SK-N-SH (cell line): Measurements from ENCODE around the gene RNF223. TPM values are rescaled to one million over a fixed set of nuclear protein-coding genes. Genes with fewer than 3 reads are reported as not detected.

Experiments
- CTCF ChIA-PET: fragments of 300-600, 350-600 bp; formaldehyde crosslinking; extraction: SDS; loops from one replicate; lab custom pipeline; 2021; lab: Yijun Ruan, JAX
- POLR2A ChIA-PET: fragments of 350-600 bp; sonication (Branson Sonifier 250); formaldehyde crosslinking; extraction: SDS; loops from one replicate; lab custom pipeline; 2020; ENCODE audit warnings: antibody characterized with exemption, inconsistent platforms; lab: Yijun Ruan, JAX
- DNase-seq: peaks from one replicate; pipeline ENCODE4 v3.0.0; 2012
- H2AFZ ChIP-seq: fragments of 200-600 bp; sonication (generic); 2 replicates; pipeline ENCODE4 v1.8.1; 2016; ENCODE audit warnings: antibody characterized with exemption, mild to moderate bottlenecking, low read depth
- H3F3A ChIP-seq: fragments of 200-600 bp; sonication (generic); replicated peaks from 2 replicates; pipeline ENCODE3; 2016; ENCODE audit warnings: antibody characterized with exemption, mild to moderate bottlenecking; ENCODE audit not compliant: insufficient read depth
- H3K27ac ChIP-seq, 2 experiments: fragments of 200-500 bp in 1 of 2; fragments of 200-600 bp in 1 of 2; sonication (Bioruptor generic) in 1 of 2; sonication (generic), shearing (Covaris generic) in 1 of 2; 2 replicates each; pipeline versions ENCODE4 v1.5.1 to v1.6.1; 2014 to 2016; ENCODE audit warnings: low read depth in 2 of 2, inconsistent platforms in 1 of 2, low read length in 1 of 2, mild to moderate bottlenecking in 1 of 2, mixed read lengths in 1 of 2
- H3K27me3 ChIP-seq: fragments of 200-600 bp; sonication (generic), shearing (Covaris generic); 2 replicates; pipeline ENCODE4 v1.6.1; 2016; ENCODE audit warnings: mixed run types; ENCODE audit not compliant: insufficient read depth
- H3K36me3 ChIP-seq, 2 experiments: fragments of 200-500 bp in 1 of 2; fragments of 200-600 bp in 1 of 2; sonication (Bioruptor generic) in 1 of 2; sonication (generic) in 1 of 2; replicated peaks in 1 of 2; 2 replicates each; pipeline versions ENCODE3 to v1.5.1; 2014 to 2016; ENCODE audit warnings: low read length in 1 of 2, mild to moderate bottlenecking in 1 of 2; ENCODE audit not compliant: insufficient read depth in 2 of 2, control insufficient read depth in 1 of 2
- H3K4me1 ChIP-seq, 2 experiments: fragments of 200-500 bp in 1 of 2; fragments of 200-600 bp in 1 of 2; sonication (Bioruptor generic) in 1 of 2; sonication (generic), shearing (Covaris generic) in 1 of 2; 2 replicates each; pipeline versions ENCODE4 v1.5.1 to v1.6.1; 2014 to 2016; ENCODE audit warnings: low read depth in 1 of 2, low read length in 1 of 2, mixed run types in 1 of 2; ENCODE audit not compliant: insufficient read depth in 2 of 2, control insufficient read depth in 1 of 2
- H3K4me2 ChIP-seq: fragments of 200-600 bp; sonication (generic), shearing (Covaris generic); 2 replicates; pipeline ENCODE4 v1.6.1; 2017; ENCODE audit warnings: mixed run types
- H3K4me3 ChIP-seq, 2 experiments: fragments of 200-500 bp in 1 of 2; fragments of 200-600 bp in 1 of 2; sonication (Bioruptor generic) in 1 of 2; sonication (generic), shearing (Covaris generic) in 1 of 2; 2 replicates each; pipeline versions ENCODE4 v1.5.1 to v1.8.1; 2014 to 2016; ENCODE audit warnings: low read depth in 2 of 2, inconsistent platforms in 1 of 2, low read length in 1 of 2, mild to moderate bottlenecking in 1 of 2, mixed read lengths in 1 of 2, moderate library complexity in 1 of 2
- H3K79me2 ChIP-seq: fragments of 200-600 bp; sonication (generic); 2 replicates; pipeline ENCODE4 v1.8.1; 2017; ENCODE audit warnings: mild to moderate bottlenecking; ENCODE audit not compliant: insufficient read depth
- H3K9ac ChIP-seq: fragments of 200-600 bp; sonication (generic); 2 replicates; pipeline ENCODE4 v1.6.1; 2017; ENCODE audit warnings: mixed run types
- H3K9me2 ChIP-seq: fragments of 200-600 bp; sonication (generic); 2 replicates; pipeline ENCODE4 v1.6.1; 2017; ENCODE audit warnings: mixed run types
- H3K9me3 ChIP-seq: fragments of 200-600 bp; sonication (generic); 2 replicates; pipeline ENCODE4 v1.6.1; 2017; ENCODE audit warnings: mixed run types, mild to moderate bottlenecking, moderate library complexity
- H4K20me1 ChIP-seq: fragments of 200-600 bp; sonication (generic); 2 replicates; pipeline ENCODE4 v1.6.1; 2017; ENCODE audit warnings: mild to moderate bottlenecking, mixed run types; ENCODE audit not compliant: insufficient read depth
- CHD2 ChIP-seq: fragments of 150-350 bp; IDR thresholded peaks from 2 replicates; pipeline ENCODE4 v1.6.1; 2018; ENCODE audit warnings: low read length; ENCODE audit not compliant: partially characterized antibody
- ELF1 ChIP-seq: IDR thresholded peaks from 2 replicates; pipeline ENCODE4 v1.4.0; 2012
- EP300 ChIP-seq, 2 experiments: IDR thresholded peaks; 2 replicates each; pipeline versions ENCODE4 v1.4.0 to v1.6.1; 2012; ENCODE audit warnings: borderline replicate concordance in 1 of 2, low read depth in 1 of 2, low read length in 1 of 2
- EZH2phosphoT487 ChIP-seq: fragments of 200-600 bp; sonication (generic); IDR thresholded peaks from 2 replicates; pipeline ENCODE4 v1.6.1; 2017; ENCODE audit warnings: low read depth, mixed run types, mild to moderate bottlenecking, antibody characterized with exemption, moderate library complexity, borderline replicate concordance
- FOXJ3 ChIP-seq: sonication (generic); formaldehyde crosslinking; IDR thresholded peaks from 2 replicates; pipeline ENCODE4 v1.5.1; 2020; ENCODE audit warnings: mild to moderate bottlenecking, missing genetic modification reagents
- FOXM1 ChIP-seq: IDR thresholded peaks from 2 replicates; pipeline ENCODE4 v1.4.0; 2012; ENCODE audit warnings: low read depth, mild to moderate bottlenecking
- GABPA ChIP-seq: IDR thresholded peaks from 2 replicates; pipeline ENCODE4 v1.4.0; 2012; ENCODE audit warnings: low read depth, mild to moderate bottlenecking
- IRF3 ChIP-seq: fragments of 150-350 bp; IDR thresholded peaks from 2 replicates; pipeline ENCODE4 v1.6.1; 2016; ENCODE audit warnings: mild to moderate bottlenecking, low read depth, low read length
- MAX ChIP-seq: IDR thresholded peaks from 2 replicates; pipeline ENCODE4 v1.4.0; 2012; ENCODE audit warnings: low read depth
- MEF2A ChIP-seq: IDR thresholded peaks from 2 replicates; pipeline ENCODE4 v1.4.0; 2012; ENCODE audit warnings: low read depth, borderline replicate concordance
- MXI1 ChIP-seq: IDR thresholded peaks from 2 replicates; pipeline ENCODE4 v1.6.1; 2012; ENCODE audit warnings: mild to moderate bottlenecking, low read depth, low read length, improper control_type of control experiment
- NRF1 ChIP-seq: IDR thresholded peaks from 2 replicates; pipeline ENCODE4 v1.6.1; 2012; ENCODE audit warnings: low read depth, mild to moderate bottlenecking, low read length
- RAD21 ChIP-seq: IDR thresholded peaks from 2 replicates; pipeline ENCODE4 v1.6.1; 2012; ENCODE audit warnings: mild to moderate bottlenecking, low read length
- RCOR1 ChIP-seq: fragments of 150-350 bp; IDR thresholded peaks from 2 replicates; pipeline ENCODE4 v1.6.1; 2017; ENCODE audit warnings: antibody characterized with exemption, low read length
- SIN3A ChIP-seq: IDR thresholded peaks from 2 replicates; pipeline ENCODE4 v1.6.1; 2012; ENCODE audit warnings: low read depth, mild to moderate bottlenecking, low read length, moderate library complexity, borderline replicate concordance
- SMC3 ChIP-seq: IDR thresholded peaks from 2 replicates; pipeline ENCODE4 v1.6.1; 2012; ENCODE audit warnings: low read depth, low read length, improper control_type of control experiment
- TAF1 ChIP-seq: IDR thresholded peaks from 2 replicates; pipeline ENCODE4 v1.6.1; 2012; ENCODE audit warnings: low read depth, mild to moderate bottlenecking, low read length, moderate library complexity, borderline replicate concordance
- TCF12 ChIP-seq: IDR thresholded peaks from 2 replicates; pipeline ENCODE4 v1.4.0; 2012
- TEAD4 ChIP-seq: IDR thresholded peaks from 2 replicates; pipeline ENCODE4 v1.4.0; 2012; ENCODE audit warnings: mild to moderate bottlenecking, borderline replicate concordance; ENCODE audit not compliant: insufficient read depth
- USF1 ChIP-seq: IDR thresholded peaks from 2 replicates; pipeline ENCODE4 v1.4.0; 2012; ENCODE audit warnings: low read depth, borderline replicate concordance
- YY1 ChIP-seq: IDR thresholded peaks from 2 replicates; pipeline ENCODE4 v1.4.0; 2012; ENCODE audit warnings: low read depth, mild to moderate bottlenecking
- WGBS: methylation state at CpG from one replicate; pipeline ENCODE4 v1.1.6; 2017; ENCODE audit warnings: low lambda C conversion rate; 5-methylcytosine and 5-hydroxymethylcytosine counted together
- polyA plus RNA-seq, 3 experiments: library from polyadenylated mRNA; depleted of rRNA; stranded (reverse); fragments of >200 nt; gene quantifications; 2 replicates each; pipeline ENCODE4 v1.2.3, GENCODE V29; 2012

The RNF223 gene
- polyA plus RNA-seq, 1 of the 3 experiments (the other 2 are of a cell fraction), result not detected

- Histone ChIP-seq H3F3A (peaks cover 10% of the 10 kb centered on the region), H3K27me3 (0 out of 2 replicates have a peak, but pooled peaks cover 6% of the 10 kb centered on the region), H3K9me3 (no peaks in the 10 kb centered on the region), H2AFZ (no peak overlapping the region), H3K36me3 (no peaks in the 10 kb centered on the region), H3K9ac (no peak overlapping the region), H3K27ac (no peak overlapping the region), H3K79me2 (no peaks in the 10 kb centered on the region), H4K20me1 (no peaks in the 10 kb centered on the region), H3K4me3 (no peak overlapping the region), H3K4me1 (peaks cover 0 to 13% of the 10 kb centered on the region in 2 experiments; a peak in 1 of 4 replicates), H3K9me2 (no peaks in the 10 kb centered on the region), H3K4me2 (no peak overlapping the region)
- WGBS, result 72% methylated on average over 13 of the region's 16 CpGs
- ChIA-PET CTCF (interaction anchor here (1.0 to 7.2 kb wide), 10 partner anchors 10 to 184 kb away, joined by 3 to 131 read pairs (median 7); partner anchors contain the start of genes B3GALT6 and SDF4), POLR2A (no interaction called here)
- DNase-seq, result no peak
- TF ChIP-seq GABPA (no peak), EZH2phosphoT487 (no peak), TAF1 (no peak), CHD2 (no peak), MEF2A (no peak), USF1 (no peak)
Observed at GRCh38 chr1:1120096-1120495, 46.0 kb upstream of the RNF223 start.

GRCh38 chr1:1119272-1119890 lies 45.3 kb upstream of the RNF223 start:
- no peak overlapping the region for H2AFZ ChIP-seq
- TF ChIP-seq MXI1, result no peak
- no peak for TF ChIP-seq YY1
- no peak for TF ChIP-seq TCF12
- no peak for TF ChIP-seq MAX
- TF ChIP-seq RAD21, result no peak
- no peak for TF ChIP-seq TAF1
- no peak for TF ChIP-seq TEAD4
- no peak for TF ChIP-seq SIN3A
- no peak for TF ChIP-seq ELF1
- no peak for TF ChIP-seq EP300 (IDR thresholded peaks at IDR 0.05; ENCODE audit: borderline replicate concordance in 1 of 2, low read depth in 1 of 2, low read length in 1 of 2)
- no peak for TF ChIP-seq SMC3
- no peak for TF ChIP-seq FOXJ3
- TF ChIP-seq IRF3, result no peak
- no peak for TF ChIP-seq USF1
- no peak for TF ChIP-seq RCOR1
- TF ChIP-seq NRF1, result no peak
- TF ChIP-seq FOXM1, result no peak
- TF ChIP-seq, all 33 proteins: peak for 0
- Histone ChIP-seq H3K9me3 (no peaks in the 10 kb centered on the region), H4K20me1 (no peaks in the 10 kb centered on the region), H3K4me3 (no peak overlapping the region), H3K9ac (no peak overlapping the region), H3K27ac (no peak overlapping the region), H3K27me3 (0 out of 2 replicates have a peak, but pooled peaks cover 6% of the 10 kb centered on the region), H3K4me2 (no peak overlapping the region), H3K4me1 (peaks cover 0 to 20% of the 10 kb centered on the region in 2 experiments; a peak in 1 of 4 replicates), H3F3A (peaks cover 10% of the 10 kb centered on the region), H3K79me2 (no peaks in the 10 kb centered on the region), H3K9me2 (no peaks in the 10 kb centered on the region), H3K36me3 (no peaks in the 10 kb centered on the region)
- POLR2A ChIA-PET, result no interaction called here
- no peak for DNase-seq
- WGBS, result 59% methylated on average over 17 of the region's 20 CpGs
- CTCF ChIA-PET, result interaction anchor here (1.0 to 7.2 kb wide), 4 partner anchors 87 to 174 kb away, joined by 3 to 131 read pairs (median 6); no protein-coding TSS in a partner anchor
